Stimulated activated CD4-positive, alpha-beta T cell treated with anti-CD3 and anti-CD28 coated beads, Interleukin-12 subunit alpha, Interleukin-12 subunit beta, amount 100 ng/mL, for 4 hours (primary cell): ENCODE data around the gene CGNL1.

Experiments
- DNase-seq: peaks from one replicate; pipeline ENCODE4 v3.0.0-alpha.2; 2020

Gene CGNL1

GRCh38 chr15:57532731-57533447 is 156.6 kb downstream of the CGNL1 start:
- no peak for DNase-seq

DNA sequence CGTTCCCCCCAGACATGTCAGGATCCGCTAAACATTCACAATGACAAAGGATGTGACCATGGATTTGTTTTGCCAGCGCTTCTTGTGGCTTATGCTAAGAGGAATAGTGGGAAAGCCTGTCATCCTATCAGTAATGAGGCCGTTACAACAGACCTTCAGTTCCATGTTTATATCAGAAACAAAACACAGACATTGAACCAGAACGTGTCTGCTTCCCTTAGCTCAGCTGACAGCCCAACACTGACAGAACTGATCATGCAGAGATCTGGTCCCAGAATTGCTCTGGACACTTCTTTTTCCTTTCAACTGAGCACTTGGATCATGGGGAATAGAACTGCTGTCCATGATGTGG is 157.1 kb downstream of the CGNL1 start:
- no peak for DNase-seq

GRCh38 chr15:57534281-57534680 is 158.0 kb downstream of the CGNL1 start:
- no peak for DNase-seq

DNA sequence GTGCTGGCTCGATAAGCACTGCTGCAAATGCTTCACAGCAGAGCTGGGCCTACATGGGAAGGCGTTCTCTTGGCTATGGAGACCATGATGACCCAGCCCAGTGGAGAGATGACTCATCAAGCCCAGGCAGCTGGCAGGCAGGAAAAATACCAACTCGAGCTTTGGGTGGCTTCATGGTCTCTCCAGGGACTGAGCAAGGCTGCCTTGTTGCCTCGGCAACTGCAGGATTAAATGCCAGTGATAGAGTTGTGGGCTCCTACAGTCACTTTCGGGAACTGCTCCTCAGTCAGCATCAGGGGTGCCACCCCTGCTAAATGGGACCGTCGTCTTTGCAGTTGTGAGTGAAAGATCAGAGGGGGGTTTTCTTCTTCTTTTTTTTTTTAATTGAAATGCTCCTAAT is 160.8 kb downstream of the CGNL1 start:
- DNase-seq: no peak

DNA sequence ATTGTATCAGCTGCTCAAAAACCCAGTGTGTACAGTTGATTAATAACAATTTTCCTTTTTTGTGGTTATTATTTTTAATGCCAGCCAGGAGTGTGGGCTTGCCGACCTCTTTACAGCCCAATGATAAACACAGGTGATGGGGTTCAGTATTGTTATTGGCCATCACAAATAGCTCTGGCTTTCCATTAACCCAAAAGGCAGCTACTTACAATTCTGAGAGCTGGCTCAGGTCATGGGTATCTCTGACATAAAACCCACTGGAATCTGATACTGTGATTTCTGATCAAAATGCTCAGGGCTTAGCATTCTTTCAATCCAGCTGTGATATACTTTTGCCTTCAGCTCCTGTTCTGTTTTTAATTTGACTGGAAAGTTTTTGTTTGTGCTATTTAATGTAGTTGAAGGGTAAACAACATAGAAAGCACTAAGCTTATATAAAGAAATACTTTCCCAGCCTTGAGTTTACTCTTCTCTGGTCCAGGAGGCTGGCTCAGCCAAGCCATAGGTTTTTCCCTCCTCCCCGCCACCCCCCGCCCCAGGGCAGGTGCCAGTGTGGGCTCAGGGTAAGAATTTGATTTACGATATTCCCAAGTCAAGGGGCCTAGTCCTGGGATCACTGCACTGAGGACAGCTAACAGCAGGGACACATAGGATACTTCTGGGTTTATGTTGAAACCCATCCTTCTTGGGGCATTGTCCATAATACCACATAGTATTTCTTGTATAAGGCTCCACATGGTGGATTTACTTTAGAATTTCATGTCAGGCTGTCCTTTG is 161.4 kb downstream of the CGNL1 start:
- no peak for DNase-seq

- no peak for DNase-seq
Observed at GRCh38 chr15:57538265-57538529, 161.9 kb downstream of the CGNL1 start.

GRCh38 chr15:57538821-57539220 is 162.5 kb downstream of the CGNL1 start:
- DNase-seq: no peak

DNA sequence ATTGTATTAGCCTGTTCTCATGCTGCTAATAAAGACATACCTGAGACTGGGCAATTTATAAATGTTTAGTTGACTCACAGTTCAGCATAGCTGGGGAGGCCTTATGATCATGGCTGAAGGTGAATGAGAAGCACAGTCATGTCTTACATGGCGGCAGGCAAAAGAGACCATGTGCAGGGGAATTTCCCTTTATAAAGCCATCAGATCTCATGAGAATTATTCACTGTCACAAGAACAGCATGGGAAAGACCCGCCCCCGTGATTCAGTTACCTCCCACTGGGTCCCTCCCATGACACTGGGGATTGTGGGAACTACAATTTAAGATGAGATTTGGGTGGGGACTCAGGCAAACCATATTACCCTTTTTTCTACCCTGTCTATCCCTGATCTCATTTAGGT is 163.9 kb downstream of the CGNL1 start:
- no peak for DNase-seq

DNA sequence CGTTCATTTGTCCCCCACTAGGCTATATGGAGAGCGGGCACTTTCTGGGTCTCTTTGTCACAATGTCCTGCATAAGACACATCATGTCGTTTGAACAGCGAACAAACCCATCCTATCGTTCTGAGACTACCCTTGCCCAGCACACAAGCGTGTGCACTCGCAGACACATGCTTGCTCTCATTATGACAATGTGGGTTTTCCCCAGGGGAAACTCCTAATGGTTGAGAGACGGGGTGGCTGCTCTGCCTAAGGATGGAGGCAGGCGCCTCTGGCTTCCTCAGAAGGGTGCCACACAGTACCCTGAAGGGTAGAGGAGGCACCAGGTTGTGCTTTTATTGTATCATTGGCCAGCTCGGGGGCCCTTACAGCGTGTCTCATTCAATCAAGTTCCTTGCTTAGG is 164.4 kb downstream of the CGNL1 start:
- no peak for DNase-seq

DNA sequence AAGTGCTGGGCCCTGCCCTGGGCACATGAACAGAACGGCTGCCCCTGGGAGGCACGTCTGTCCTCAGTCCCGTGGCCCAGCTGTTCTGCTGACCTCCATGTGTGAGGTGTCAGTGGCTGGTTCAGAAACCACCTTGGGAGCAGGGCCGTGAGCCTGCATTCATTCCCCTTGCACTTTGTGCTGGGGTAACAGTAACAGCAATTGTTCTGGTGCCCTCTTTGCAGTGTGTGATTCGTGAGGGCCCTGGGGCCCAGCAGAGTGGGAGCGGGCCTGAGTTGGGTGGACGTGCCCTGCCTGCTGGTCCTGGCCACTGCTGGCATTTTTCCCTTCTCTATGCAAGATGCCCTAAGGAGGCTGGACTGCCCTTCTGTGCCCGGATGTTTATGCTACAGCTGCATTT is 165.0 kb downstream of the CGNL1 start:
- no peak for DNase-seq

DNA sequence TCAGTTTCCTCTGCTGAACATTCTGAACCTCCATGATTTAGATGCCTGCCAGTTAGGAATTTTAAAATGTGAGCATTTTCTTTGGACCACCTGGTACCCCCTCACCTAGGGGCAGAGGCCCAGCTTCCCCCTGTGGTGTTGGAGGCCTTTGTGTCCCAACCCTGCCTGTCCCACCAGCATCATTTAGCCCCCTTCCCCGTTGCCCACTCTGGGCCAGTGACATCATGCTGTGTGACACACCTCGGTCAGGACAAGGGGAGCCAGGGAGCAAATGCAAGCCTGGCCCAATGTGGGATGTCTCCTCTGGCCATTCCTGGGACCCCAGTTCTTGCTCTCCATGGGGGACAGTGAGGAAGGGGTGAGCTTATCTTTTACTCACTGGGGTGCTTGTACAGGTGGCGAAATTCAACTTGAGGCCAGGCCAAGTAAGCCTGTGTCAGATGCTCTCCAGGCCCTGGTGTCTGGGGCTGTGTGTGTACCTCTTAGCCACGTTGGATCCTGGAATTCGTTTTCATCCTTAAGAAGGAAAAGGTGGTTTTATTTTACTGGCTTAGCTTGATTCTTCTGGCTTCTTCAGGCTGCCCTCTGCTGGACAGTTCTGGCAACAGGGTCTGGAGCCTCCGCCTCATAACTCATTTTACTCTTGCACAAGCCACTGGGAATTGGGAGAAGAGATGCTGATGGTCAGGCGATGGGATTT is 165.7 kb downstream of the CGNL1 start:
- DNase-seq: peak; percentile 18

DNA sequence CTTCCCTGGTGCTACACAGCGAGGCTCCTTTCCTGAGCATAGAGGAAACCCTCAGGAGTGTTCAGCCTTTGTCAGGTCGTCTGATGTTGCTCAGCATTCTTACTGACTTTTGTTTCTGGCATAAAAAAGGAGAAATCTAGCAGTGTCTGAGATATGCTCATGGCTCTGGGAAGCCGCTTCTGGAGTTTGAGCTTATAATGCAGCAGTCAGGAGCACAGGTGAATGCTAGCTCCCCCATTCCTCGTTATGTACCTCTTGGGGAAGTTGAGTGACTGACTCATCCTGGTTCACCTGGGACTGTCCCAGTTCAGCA is 166.2 kb downstream of the CGNL1 start:
- no peak for DNase-seq

- DNase-seq: no peak
Observed at GRCh38 chr15:57544848-57545480, 168.7 kb downstream of the CGNL1 start.

DNA sequence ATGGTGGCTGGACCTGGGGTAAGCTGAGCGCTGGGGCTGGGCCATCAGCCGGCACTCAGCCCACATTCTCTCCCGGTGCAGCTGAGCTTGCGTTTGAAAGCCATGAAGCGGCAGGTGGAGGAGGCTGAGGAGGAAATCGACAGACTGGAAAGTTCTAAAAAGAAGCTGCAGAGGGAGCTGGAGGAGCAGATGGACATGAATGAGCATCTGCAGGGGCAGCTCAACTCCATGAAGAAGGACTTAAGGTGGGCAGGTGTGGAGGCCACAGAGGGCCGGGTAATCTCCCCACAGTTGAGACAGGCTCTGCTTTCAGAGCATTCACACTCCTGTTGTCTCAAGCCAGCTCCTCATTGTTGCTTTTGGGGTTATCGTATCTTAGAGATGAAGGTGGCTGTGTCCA is 169.7 kb downstream of the CGNL1 start:
- DNase-seq: no peak

DNA sequence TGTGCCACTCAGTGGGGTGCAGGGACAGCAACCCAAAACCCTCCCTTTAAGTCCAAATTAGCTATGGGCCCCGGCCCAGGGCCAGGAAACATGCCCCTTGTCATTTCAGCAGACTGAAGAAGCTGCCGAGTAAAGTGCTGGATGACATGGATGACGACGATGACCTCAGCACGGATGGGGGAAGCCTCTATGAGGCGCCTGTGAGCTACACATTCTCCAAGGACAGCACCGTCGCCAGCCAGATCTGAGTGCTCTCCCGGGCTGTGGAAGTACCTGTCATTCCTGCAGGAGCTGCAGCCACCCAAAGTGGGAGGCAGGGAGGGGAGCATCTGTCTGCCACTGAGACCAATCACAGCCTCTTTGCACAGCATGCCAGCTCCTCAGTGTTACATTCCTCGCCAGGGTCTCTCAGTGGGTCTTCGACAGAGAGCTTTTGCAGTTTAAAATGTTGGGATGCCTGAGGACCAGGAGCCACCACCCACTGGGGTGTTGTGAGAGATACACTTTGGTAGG is 171.0 kb downstream of the CGNL1 start:
- no peak for DNase-seq

DNA sequence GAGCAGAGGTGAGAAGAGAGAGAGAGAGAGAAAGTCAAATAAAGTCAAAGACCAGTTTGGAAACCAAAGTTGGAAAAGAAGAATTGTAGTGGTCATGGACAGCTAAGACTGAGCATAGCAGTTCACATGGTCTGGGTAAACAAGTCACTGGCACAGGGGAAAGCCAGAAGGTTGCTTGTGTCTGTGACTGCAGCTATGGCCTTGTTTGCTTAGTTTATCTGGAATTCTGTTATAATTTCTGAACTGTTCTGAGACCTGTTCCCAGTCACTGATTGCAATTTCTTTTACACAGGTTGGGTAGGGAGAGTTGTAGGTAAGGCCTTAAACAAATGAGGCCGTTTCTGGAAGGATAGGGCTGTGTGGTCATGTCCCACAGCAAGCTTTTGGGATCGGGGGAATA is 172.0 kb downstream of the CGNL1 start:
- no peak for DNase-seq

DNA sequence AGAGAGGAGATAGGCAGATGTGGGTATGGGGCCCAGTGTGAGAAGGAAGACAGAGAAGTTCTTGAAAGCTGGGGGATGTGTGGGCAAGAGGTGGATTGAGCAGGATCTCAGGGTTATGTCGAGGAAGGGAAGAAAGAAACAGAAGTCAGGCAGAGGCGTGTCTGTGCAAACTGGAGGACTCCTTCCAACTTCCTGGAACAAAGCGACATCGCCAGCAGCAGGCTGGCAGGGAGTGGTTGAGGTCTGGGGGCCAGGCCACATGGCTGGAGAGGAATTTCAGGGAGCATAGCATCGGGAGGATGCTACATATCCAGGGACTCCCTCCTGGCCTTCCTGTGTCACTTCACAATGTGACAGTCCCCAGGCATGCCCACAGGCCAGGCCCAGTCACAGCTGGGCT is 172.5 kb downstream of the CGNL1 start:
- DNase-seq: no peak

GRCh38 chr15:57549935-57550334 is 173.6 kb downstream of the CGNL1 start:
- no peak for DNase-seq

- no peak for DNase-seq
Observed at GRCh38 chr15:57550640-57551039, 174.3 kb downstream of the CGNL1 start.

- DNase-seq: no peak
Observed at GRCh38 chr15:57551715-57552677, 175.7 kb downstream of the CGNL1 start.

DNA sequence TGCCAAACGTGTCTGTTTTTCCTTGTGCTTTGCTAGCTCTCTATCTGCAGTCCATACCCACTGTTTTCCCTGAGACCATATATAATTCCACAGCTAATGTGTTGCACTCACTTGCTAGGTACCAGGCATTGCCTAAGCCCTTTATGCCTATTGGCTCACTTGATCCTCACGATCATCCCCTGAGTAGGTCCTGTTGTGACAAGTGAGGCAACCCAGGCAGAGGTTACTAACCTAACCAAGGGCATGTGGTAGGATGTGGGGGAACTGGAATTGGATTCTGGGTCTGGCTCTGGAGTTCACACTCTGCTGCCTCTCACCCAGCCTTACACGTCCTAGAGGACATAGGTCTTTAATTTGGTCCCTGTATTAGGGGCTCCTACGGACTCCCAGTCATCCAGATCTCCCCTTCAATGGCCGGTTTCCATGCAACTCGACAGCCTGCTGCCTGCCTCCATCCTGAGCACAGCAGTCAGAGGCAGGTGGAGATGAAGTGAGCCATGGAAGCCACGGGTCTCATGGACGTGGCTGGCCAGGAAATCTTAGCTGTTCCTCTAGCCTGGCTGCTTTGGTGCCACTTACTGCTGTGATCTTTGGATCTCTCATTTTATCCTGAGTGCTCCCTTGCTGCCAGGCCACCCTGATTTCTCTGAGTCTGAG is 176.5 kb downstream of the CGNL1 start:
- DNase-seq: no peak

- DNase-seq: no peak
Observed at GRCh38 chr15:57553526-57553925, 177.2 kb downstream of the CGNL1 start.
